ENCODE results near the gene PPBP. TPM values are rescaled to one million over a fixed set of nuclear protein-coding genes. Genes with fewer than 3 reads are reported as not detected.

Gene PPBP
- total RNA-seq, 1 experiment from 2014 or later: not detected

GRCh38 chr4:74033739-74034138 is 45.7 kb upstream of the PPBP start:
- H3K9me2 ChIP-seq (ENCODE audit: insufficient read depth): no peaks in the 10 kb centered on the region
- TF ChIP-seq SIN3A (IDR thresholded peaks at IDR 0.05; ENCODE audit: low read depth) (no peak), MAX (IDR thresholded peaks at IDR 0.05) (no peak), EGR1 (IDR thresholded peaks at IDR 0.05; ENCODE audit: low read depth) (no peak), SP1 (IDR thresholded peaks at IDR 0.05; ENCODE audit: low read depth) (no peak), ELF1 (IDR thresholded peaks at IDR 0.05; ENCODE audit: borderline replicate concordance, low read depth) (no peak), RAD21 (IDR thresholded peaks at IDR 0.05; ENCODE audit: low read depth) (no peak), POLR2AphosphoS5 (IDR thresholded peaks at IDR 0.05; ENCODE audit: low read depth, low read length) (no peak), EZH2phosphoT487 (IDR thresholded peaks at IDR 0.05; ENCODE audit: borderline replicate concordance) (no peak), EZH2 (IDR thresholded peaks at IDR 0.05) (no peak), SRF (IDR thresholded peaks at IDR 0.05; ENCODE audit: low read depth) (no peak), YY1 (IDR thresholded peaks at IDR 0.05; ENCODE audit: extremely low read depth, insufficient replicate concordance, low read depth, low read length) (no peak), REST (IDR thresholded peaks at IDR 0.05; ENCODE audit: low read depth) (no peak)
- TF ChIP-seq, protein P1, sequence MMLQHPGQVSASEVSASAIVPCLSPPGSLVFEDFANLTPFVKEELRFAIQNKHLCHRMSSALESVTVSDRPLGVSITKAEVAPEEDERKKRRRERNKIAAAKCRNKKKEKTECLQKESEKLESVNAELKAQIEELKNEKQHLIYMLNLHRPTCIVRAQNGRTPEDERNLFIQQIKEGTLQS (IDR thresholded peaks at IDR 0.05): no peak
- TF ChIP-seq, protein P2, sequence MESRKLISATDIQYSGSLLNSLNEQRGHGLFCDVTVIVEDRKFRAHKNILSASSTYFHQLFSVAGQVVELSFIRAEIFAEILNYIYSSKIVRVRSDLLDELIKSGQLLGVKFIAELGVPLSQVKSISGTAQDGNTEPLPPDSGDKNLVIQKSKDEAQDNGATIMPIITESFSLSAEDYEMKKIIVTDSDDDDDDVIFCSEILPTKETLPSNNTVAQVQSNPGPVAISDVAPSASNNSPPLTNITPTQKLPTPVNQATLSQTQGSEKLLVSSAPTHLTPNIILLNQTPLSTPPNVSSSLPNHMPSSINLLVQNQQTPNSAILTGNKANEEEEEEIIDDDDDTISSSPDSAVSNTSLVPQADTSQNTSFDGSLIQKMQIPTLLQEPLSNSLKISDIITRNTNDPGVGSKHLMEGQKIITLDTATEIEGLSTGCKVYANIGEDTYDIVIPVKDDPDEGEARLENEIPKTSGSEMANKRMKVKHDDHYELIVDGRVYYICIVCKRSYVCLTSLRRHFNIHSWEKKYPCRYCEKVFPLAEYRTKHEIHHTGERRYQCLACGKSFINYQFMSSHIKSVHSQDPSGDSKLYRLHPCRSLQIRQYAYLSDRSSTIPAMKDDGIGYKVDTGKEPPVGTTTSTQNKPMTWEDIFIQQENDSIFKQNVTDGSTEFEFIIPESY (IDR thresholded peaks at IDR 0.05; ENCODE audit: extremely low read depth, insufficient replicate concordance, low read length): no peak
- no peak for ATAC-seq
- no peak overlapping the region for H3K9ac ChIP-seq (ENCODE audit: low read length)
- POLR2A ChIA-PET: no interaction called here
- no peaks in the 10 kb centered on the region for H3K79me2 ChIP-seq (ENCODE audit: insufficient read depth, low read length)
- H3K36me3 ChIP-seq (ENCODE audit: control insufficient read depth in 1 of 2, insufficient read depth in 2 of 2, low read length in 2 of 2): no peaks in the 10 kb centered on the region
- H3K9me3 ChIP-seq (ENCODE audit: control insufficient read depth in 1 of 2, insufficient read depth in 1 of 2, low read depth in 1 of 2, low read length in 2 of 2): no peaks in the 10 kb centered on the region
- no peak overlapping the region for H3K4me2 ChIP-seq (ENCODE audit: low read length)
- no peak overlapping the region for H3K4me3 ChIP-seq (replicated peaks in 1 of 2; ENCODE audit: low read depth in 1 of 2, low read length in 2 of 2)
- peaks cover 0 to 6% of the 10 kb centered on the region in 2 experiments; a peak in 1 of 4 replicates for H3K4me1 ChIP-seq (ENCODE audit: control insufficient read depth in 1 of 2, insufficient read depth in 2 of 2, low read length in 2 of 2)
- RAD21 ChIA-PET (ENCODE audit: low non-redundant PET in 1 of 2, low total read pairs in 2 of 2, uncharacterized antibody in 2 of 2, unreplicated experiment in 2 of 2): no interaction called here
- H4K20me1 ChIP-seq (ENCODE audit: insufficient read depth): no peaks in the 10 kb centered on the region
- CTCF ChIA-PET: no interaction called here
- no peak for DNase-seq (ENCODE audit: low read depth, low spot score)
- no peak overlapping the region for H2AFZ ChIP-seq (ENCODE audit: low read depth, low read length, poor library complexity, severe bottlenecking)
- H3K27me3 ChIP-seq (ENCODE audit: insufficient read depth, low read length): no peaks in the 10 kb centered on the region
- intact Hi-C loops (cut with micrococcal nuclease): loop anchor here (10.0 kb wide), 2 partner anchors 281 to 359 kb away; no protein-coding TSS in a partner anchor
- no TSS peak for BruUV-seq (replicated peaks)
- no peak overlapping the region for H3K27ac ChIP-seq (ENCODE audit: low read depth, low read length)
